Nephron progenitor cell (in vitro differentiated cells): ENCODE results near the gene ALOX5AP.
A peak's percentile ranks its signal among the peaks of the same experiment; 100 is the strongest.

ENCODE experiments used
- DNase-seq: peaks from one replicate; pipeline ENCODE4 v3.0.0; 2021
- H3K27ac Mint-ChIP-seq: 2 replicates; pipeline ENCODE4 v1.8.0; 2021; ENCODE audit warnings: mild to moderate bottlenecking, moderate library complexity, mixed read lengths
- H3K27me3 Mint-ChIP-seq: 2 replicates; pipeline ENCODE4 v1.8.0; 2021; ENCODE audit warnings: mild to moderate bottlenecking, low read depth, mixed read lengths; ENCODE audit not compliant: poor library complexity
- H3K36me3 Mint-ChIP-seq: 2 replicates; pipeline ENCODE4 v1.8.0; 2021; ENCODE audit warnings: low read depth, mixed read lengths
- H3K4me1 Mint-ChIP-seq: 2 replicates; pipeline ENCODE4 v1.8.0; 2021; ENCODE audit warnings: mixed read lengths
- H3K4me3 Mint-ChIP-seq: 2 replicates; pipeline ENCODE4 v1.8.0; 2021; ENCODE audit warnings: mild to moderate bottlenecking, moderate library complexity, mixed read lengths
- H3K9me3 Mint-ChIP-seq: 2 replicates; pipeline ENCODE4 v1.8.0; 2021; ENCODE audit warnings: mild to moderate bottlenecking, moderate library complexity, mixed read lengths
- CTCF ChIP-seq: fragments of 200-600 bp; sonication (generic); IDR thresholded peaks from 2 replicates; pipeline ENCODE4 v1.5.0; 2021; ENCODE audit warnings: antibody characterized with exemption

ALOX5AP gene

DNA sequence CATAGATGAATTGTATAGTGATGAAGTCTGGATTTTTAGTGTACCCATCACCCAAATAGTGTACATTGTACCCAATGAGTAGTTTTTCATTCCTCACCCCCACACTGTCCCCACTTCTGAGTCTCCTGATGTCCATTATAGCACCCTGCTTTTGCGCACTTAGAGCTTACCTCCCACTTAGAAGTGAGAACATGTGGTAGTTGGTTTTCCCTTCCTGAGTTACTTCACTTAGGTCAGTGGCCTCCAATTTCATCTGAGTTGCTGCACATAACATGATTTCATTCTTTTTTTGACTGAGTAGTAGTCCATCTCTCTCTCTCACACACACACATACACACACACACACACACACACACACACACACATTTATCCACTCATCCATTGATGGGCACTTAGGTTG, 43.2 kb upstream of the ALOX5AP start:
- Mint-ChIP-seq H3K36me3 (no peaks in the 10 kb centered on the region), H3K9me3 (peaks cover 20% of the 10 kb centered on the region), H3K4me1 (peaks cover 29% of the 10 kb centered on the region), H3K27me3 (peaks cover 14% of the 10 kb centered on the region), H3K27ac (no peak overlapping the region), H3K4me3 (no peak overlapping the region)
- no peak for TF ChIP-seq CTCF
- DNase-seq, result no peak

GRCh38 chr13:30696278-30697176, 38.8 kb upstream of the ALOX5AP start:
- peak; percentile 16 for DNase-seq
- H3K4me3 Mint-ChIP-seq, result no peak overlapping the region
- no peaks in the 10 kb centered on the region for H3K9me3 Mint-ChIP-seq
- H3K27ac Mint-ChIP-seq, result peak overlapping the region; percentile 46
- H3K36me3 Mint-ChIP-seq, result no peaks in the 10 kb centered on the region
- H3K27me3 Mint-ChIP-seq, result peaks cover 30% of the 10 kb centered on the region
- TF ChIP-seq CTCF, result no peak
- H3K4me1 Mint-ChIP-seq, result peaks cover 43% of the 10 kb centered on the region

- DNase-seq, result no peak
- no peak overlapping the region for H3K4me3 Mint-ChIP-seq
- no peaks in the 10 kb centered on the region for H3K36me3 Mint-ChIP-seq
- H3K4me1 Mint-ChIP-seq, result peaks cover 43% of the 10 kb centered on the region
- TF ChIP-seq CTCF, result no peak
- H3K27ac Mint-ChIP-seq, result peak overlapping the region; percentile 4
- H3K27me3 Mint-ChIP-seq, result peaks cover 26% of the 10 kb centered on the region
- H3K9me3 Mint-ChIP-seq, result no peaks in the 10 kb centered on the region
Observed at GRCh38 chr13:30697177-30697953, 38.0 kb upstream of the ALOX5AP start.

- TF ChIP-seq CTCF, result no peak
- H3K9me3 Mint-ChIP-seq, result peaks cover 1% of the 10 kb centered on the region
- peak overlapping the region; percentile 64 for H3K27ac Mint-ChIP-seq
- peaks cover 45% of the 10 kb centered on the region for H3K4me1 Mint-ChIP-seq
- H3K36me3 Mint-ChIP-seq, result no peaks in the 10 kb centered on the region
- no peak for DNase-seq
- peaks cover 26% of the 10 kb centered on the region for H3K27me3 Mint-ChIP-seq
- H3K4me3 Mint-ChIP-seq, result no peak overlapping the region
Observed at GRCh38 chr13:30697996-30698401, 37.3 kb upstream of the ALOX5AP start.

DNA sequence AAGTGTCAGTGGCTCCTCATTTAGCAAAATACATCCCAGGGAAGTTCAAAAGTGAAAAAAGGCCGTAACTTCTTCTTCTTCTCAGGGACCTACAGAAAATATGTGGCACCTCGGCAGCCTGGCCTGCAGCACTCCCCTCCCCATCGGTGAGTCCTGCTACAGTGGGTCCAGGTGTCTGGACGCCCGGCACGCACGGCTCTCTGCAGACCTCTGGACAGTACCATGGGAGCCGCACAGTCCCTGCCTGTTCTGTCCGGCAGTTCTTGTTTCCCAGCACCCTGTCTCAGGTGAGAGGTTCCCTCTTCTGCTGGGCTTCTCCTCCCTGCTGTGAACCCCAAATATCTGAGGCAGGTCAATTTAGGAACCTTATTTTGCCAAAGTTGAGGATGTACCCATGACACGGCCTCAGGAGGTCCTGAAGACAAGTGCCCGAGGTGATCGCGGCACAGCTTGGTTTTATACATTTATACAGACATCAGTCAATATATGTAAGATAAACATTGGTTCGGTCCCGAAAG, 36.8 kb upstream of the ALOX5AP start:
- H3K9me3 Mint-ChIP-seq, result peaks cover 3% of the 10 kb centered on the region
- no peaks in the 10 kb centered on the region for H3K36me3 Mint-ChIP-seq
- H3K4me1 Mint-ChIP-seq, result peaks cover 49% of the 10 kb centered on the region
- no peak for DNase-seq
- peaks cover 23% of the 10 kb centered on the region for H3K27me3 Mint-ChIP-seq
- peak overlapping the region; percentile 64 for H3K27ac Mint-ChIP-seq
- no peak overlapping the region for H3K4me3 Mint-ChIP-seq
- TF ChIP-seq CTCF, result no peak
